H1 (cell line): ENCODE measurements around the gene CAMKMT. TPM values are rescaled to one million over a fixed set of nuclear protein-coding genes. Genes with fewer than 3 reads are reported as not detected.

Experiments used
- CHD7 ChIP-seq: fragments of 300-600 bp; sonication (generic); IDR thresholded peaks from 2 replicates; pipeline ENCODE4 v1.7.1; 2012; ENCODE audit warnings: low read length, moderate library complexity, mild to moderate bottlenecking, inconsistent platforms; ENCODE audit not compliant: insufficient replicate concordance
- GTF2F1 ChIP-seq: IDR thresholded peaks from 2 replicates; pipeline ENCODE4 v1.6.1; 2012; ENCODE audit warnings: low read depth, low read length, improper control_type of control experiment, borderline replicate concordance
- NRF1 ChIP-seq: IDR thresholded peaks from 2 replicates; pipeline ENCODE4 v1.6.1; 2011; ENCODE audit warnings: mild to moderate bottlenecking, low read depth, low read length, improper control_type of control experiment
- SIRT6 ChIP-seq: IDR thresholded peaks from one replicate; pipeline ENCODE4 v1.7.1; 2012; ENCODE audit warnings: low read length, inconsistent platforms
- SIX5 ChIP-seq: IDR thresholded peaks from 2 replicates; pipeline ENCODE4 v1.6.1; 2011; ENCODE audit warnings: mild to moderate bottlenecking, low read depth, low read length
- SP2 ChIP-seq: IDR thresholded peaks from 2 replicates; pipeline ENCODE4 v1.6.1; 2012; ENCODE audit warnings: mild to moderate bottlenecking, low read length, inconsistent platforms
- TAF1 ChIP-seq: IDR thresholded peaks from 2 replicates; pipeline ENCODE4 v1.6.1; 2011; ENCODE audit warnings: mild to moderate bottlenecking, low read depth, low read length
- polyA plus RNA-seq, 7 experiments: library from polyadenylated mRNA; depleted of rRNA in 3 of 7; stranded (reverse) in 5 of 7; unstranded in 2 of 7; fragments of >200 nt in 5 of 7; fragments of 200-250 nt in 2 of 7; gene quantifications; 1 replicate in 5 of 7; 2 replicates in 1 of 7; 4 replicates in 1 of 7; pipeline versions ENCODE4 v1.2.1 to v1.2.3, GENCODE V29; 2011 to 2013; ENCODE audit warnings: missing spikeins in 2 of 7, mixed read lengths in 2 of 7
- total RNA-seq: library from RNA; stranded (reverse); fragmentation: NEBNext Ultra II Directional; extraction: Animal tissue kit (Norgen Biotek cat#: 25700); gene quantifications from 2 replicates; pipeline ENCODE4 v1.2.1, GENCODE V29; 2021

The CAMKMT gene
- total and polyA plus RNA-seq, 2 of the 8 experiments (the other 6 are each of a cell fraction or from before 2014, with no cell fraction given) = 14.7 to 22.4 TPM

- TF ChIP-seq CHD7 (no peak), NRF1 (no peak), GTF2F1 (no peak), TAF1 (no peak), SIX5 (no peak), SIRT6 (no peak), SP2 (no peak)
Observed at GRCh38 chr2:44320832-44321231, 40.9 kb upstream of the CAMKMT start (continued).
